ENCODE data around the gene GOSR1.

DNA sequence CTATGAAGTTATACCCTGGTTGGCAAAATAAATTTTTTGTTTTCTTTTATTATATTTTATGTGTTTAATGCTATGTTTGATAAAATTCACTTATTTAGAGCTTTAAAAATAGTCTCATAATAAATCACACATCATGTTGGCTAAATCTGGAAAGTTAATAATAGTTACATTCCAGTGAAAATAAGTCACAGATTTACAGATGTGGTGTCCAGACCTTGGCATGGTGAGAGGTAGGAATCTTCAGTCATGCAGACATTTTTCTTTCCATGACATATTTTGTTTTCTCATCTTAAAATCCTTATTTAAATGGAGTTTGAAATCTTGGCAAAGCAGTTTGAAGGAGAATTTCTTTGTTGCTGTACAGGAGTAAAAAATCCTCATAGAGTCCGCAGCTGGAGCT lies 48.1 kb upstream of the GOSR1 start:
- TF ChIP-seq, protein P1, sequence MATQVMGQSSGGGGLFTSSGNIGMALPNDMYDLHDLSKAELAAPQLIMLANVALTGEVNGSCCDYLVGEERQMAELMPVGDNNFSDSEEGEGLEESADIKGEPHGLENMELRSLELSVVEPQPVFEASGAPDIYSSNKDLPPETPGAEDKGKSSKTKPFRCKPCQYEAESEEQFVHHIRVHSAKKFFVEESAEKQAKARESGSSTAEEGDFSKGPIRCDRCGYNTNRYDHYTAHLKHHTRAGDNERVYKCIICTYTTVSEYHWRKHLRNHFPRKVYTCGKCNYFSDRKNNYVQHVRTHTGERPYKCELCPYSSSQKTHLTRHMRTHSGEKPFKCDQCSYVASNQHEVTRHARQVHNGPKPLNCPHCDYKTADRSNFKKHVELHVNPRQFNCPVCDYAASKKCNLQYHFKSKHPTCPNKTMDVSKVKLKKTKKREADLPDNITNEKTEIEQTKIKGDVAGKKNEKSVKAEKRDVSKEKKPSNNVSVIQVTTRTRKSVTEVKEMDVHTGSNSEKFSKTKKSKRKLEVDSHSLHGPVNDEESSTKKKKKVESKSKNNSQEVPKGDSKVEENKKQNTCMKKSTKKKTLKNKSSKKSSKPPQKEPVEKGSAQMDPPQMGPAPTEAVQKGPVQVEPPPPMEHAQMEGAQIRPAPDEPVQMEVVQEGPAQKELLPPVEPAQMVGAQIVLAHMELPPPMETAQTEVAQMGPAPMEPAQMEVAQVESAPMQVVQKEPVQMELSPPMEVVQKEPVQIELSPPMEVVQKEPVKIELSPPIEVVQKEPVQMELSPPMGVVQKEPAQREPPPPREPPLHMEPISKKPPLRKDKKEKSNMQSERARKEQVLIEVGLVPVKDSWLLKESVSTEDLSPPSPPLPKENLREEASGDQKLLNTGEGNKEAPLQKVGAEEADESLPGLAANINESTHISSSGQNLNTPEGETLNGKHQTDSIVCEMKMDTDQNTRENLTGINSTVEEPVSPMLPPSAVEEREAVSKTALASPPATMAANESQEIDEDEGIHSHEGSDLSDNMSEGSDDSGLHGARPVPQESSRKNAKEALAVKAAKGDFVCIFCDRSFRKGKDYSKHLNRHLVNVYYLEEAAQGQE (IDR thresholded peaks at IDR 0.05; ENCODE audit: insufficient replicate concordance, low read depth) = no peak
- TF ChIP-seq POLR2AphosphoS5 (IDR thresholded peaks at IDR 0.05; ENCODE audit: low read depth) (no peak), SPI1 (IDR thresholded peaks at IDR 0.05; ENCODE audit: borderline replicate concordance, low read depth) (no peak)
- TF ChIP-seq, protein P2, sequence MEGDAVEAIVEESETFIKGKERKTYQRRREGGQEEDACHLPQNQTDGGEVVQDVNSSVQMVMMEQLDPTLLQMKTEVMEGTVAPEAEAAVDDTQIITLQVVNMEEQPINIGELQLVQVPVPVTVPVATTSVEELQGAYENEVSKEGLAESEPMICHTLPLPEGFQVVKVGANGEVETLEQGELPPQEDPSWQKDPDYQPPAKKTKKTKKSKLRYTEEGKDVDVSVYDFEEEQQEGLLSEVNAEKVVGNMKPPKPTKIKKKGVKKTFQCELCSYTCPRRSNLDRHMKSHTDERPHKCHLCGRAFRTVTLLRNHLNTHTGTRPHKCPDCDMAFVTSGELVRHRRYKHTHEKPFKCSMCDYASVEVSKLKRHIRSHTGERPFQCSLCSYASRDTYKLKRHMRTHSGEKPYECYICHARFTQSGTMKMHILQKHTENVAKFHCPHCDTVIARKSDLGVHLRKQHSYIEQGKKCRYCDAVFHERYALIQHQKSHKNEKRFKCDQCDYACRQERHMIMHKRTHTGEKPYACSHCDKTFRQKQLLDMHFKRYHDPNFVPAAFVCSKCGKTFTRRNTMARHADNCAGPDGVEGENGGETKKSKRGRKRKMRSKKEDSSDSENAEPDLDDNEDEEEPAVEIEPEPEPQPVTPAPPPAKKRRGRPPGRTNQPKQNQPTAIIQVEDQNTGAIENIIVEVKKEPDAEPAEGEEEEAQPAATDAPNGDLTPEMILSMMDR (IDR thresholded peaks at IDR 0.05; ENCODE audit: insufficient read depth, low read length) = no peak
